Nephron progenitor cell (in vitro differentiated cells): Measurements from ENCODE around the gene PRRT2.

ENCODE experiments used
- DNase-seq: peaks from one replicate; pipeline ENCODE4 v3.0.0; 2021
- H3K27ac Mint-ChIP-seq: 2 replicates; pipeline ENCODE4 v1.8.0; 2021; ENCODE audit warnings: mild to moderate bottlenecking, moderate library complexity, mixed read lengths
- H3K27me3 Mint-ChIP-seq: 2 replicates; pipeline ENCODE4 v1.8.0; 2021; ENCODE audit warnings: mild to moderate bottlenecking, low read depth, mixed read lengths; ENCODE audit not compliant: poor library complexity
- H3K36me3 Mint-ChIP-seq: 2 replicates; pipeline ENCODE4 v1.8.0; 2021; ENCODE audit warnings: low read depth, mixed read lengths
- H3K4me1 Mint-ChIP-seq: 2 replicates; pipeline ENCODE4 v1.8.0; 2021; ENCODE audit warnings: mixed read lengths
- H3K4me3 Mint-ChIP-seq: 2 replicates; pipeline ENCODE4 v1.8.0; 2021; ENCODE audit warnings: mild to moderate bottlenecking, moderate library complexity, mixed read lengths
- H3K9me3 Mint-ChIP-seq: 2 replicates; pipeline ENCODE4 v1.8.0; 2021; ENCODE audit warnings: mild to moderate bottlenecking, moderate library complexity, mixed read lengths
- TF ChIP-seq, protein P1 (sequence below): fragments of 200-600 bp; sonication (generic); IDR thresholded peaks from 2 replicates; pipeline ENCODE4 v1.5.0; 2021; ENCODE audit warnings: antibody characterized with exemption

Gene PRRT2

DNA sequence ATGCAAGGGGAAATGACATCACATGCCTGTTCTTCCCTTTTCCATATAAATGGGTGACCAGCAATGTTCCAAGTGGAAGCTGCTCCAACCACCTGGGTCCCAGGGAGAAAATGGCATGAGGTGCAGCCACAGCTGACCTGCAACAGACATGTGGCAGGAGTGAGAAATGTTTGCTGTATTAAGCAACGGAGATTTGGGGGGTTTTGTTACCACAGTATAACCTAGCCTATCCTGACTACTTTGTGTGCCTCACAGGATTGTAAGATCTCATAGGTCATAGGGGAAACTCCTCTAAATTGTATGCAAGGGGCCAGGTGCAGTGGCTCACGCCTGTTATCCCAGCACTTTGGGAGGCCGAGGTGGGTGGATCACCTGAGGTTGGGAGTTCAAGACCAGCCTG, 39.0 kb downstream of the PRRT2 start:
- Mint-ChIP-seq H3K9me3 (no peaks in the 10 kb centered on the region), H3K36me3 (no peaks in the 10 kb centered on the region), H3K4me1 (peaks cover 13% of the 10 kb centered on the region), H3K27me3 (peaks cover 36% of the 10 kb centered on the region), H3K27ac (no peak overlapping the region), H3K4me3 (no peak overlapping the region)
- no peak for DNase-seq
- TF ChIP-seq, protein P1, sequence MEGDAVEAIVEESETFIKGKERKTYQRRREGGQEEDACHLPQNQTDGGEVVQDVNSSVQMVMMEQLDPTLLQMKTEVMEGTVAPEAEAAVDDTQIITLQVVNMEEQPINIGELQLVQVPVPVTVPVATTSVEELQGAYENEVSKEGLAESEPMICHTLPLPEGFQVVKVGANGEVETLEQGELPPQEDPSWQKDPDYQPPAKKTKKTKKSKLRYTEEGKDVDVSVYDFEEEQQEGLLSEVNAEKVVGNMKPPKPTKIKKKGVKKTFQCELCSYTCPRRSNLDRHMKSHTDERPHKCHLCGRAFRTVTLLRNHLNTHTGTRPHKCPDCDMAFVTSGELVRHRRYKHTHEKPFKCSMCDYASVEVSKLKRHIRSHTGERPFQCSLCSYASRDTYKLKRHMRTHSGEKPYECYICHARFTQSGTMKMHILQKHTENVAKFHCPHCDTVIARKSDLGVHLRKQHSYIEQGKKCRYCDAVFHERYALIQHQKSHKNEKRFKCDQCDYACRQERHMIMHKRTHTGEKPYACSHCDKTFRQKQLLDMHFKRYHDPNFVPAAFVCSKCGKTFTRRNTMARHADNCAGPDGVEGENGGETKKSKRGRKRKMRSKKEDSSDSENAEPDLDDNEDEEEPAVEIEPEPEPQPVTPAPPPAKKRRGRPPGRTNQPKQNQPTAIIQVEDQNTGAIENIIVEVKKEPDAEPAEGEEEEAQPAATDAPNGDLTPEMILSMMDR = no peak

DNA sequence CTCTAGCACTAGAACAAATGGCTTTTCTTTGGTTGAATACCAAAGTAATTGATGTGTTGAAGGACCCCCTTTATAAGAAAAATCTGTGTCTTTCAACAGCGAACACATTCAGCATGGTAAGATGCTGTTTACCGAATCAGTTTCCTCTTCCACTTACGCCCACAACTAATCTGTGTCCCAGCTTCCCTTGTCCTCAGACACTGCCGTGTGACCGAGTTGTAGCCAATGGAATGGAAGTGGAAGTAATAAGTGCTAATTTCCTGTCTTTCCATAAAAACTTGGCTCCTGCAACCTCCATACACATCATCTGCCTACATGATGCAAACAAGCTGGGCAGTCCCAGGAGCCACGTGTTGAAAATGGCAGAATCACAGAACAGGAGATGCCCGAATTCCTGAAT, 40.7 kb downstream of the PRRT2 start:
- Mint-ChIP-seq H3K27me3 (peaks cover 33% of the 10 kb centered on the region), H3K4me3 (no peak overlapping the region), H3K9me3 (no peaks in the 10 kb centered on the region), H3K4me1 (peaks cover 18% of the 10 kb centered on the region), H3K27ac (no peak overlapping the region), H3K36me3 (no peaks in the 10 kb centered on the region)
- DNase-seq = no peak
- TF ChIP-seq, protein P1 = no peak

DNA sequence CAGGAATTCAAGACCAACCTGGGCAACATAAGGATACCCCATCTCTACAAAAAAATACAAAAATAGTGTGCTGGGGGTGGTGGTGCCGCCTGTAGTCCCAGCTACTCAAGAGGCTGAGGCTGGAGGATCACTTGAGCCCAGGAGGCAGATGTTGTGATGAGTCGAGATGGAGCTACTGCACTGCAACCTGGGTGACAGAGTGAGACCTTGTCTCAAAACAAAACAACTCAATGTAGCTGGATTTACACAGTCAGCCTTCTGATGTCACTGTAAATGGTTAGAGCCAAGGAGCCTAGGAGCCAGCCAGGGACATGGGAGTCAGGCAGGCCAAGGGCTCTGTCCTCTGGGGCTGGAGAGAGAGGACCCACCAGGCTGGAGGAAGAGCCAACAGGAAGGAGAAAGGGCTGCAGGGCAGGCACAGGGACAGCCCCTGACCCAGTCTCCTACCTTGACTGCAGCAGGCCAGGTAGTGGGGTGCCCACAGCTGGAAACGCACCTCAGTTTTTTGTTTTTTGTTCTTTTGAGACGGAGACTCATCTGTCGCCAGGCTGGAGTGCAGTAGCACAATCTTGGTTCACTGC, 42.6 kb downstream of the PRRT2 start:
- no peaks in the 10 kb centered on the region for H3K9me3 Mint-ChIP-seq
- no peak overlapping the region for H3K4me3 Mint-ChIP-seq
- H3K4me1 Mint-ChIP-seq = peaks cover 12% of the 10 kb centered on the region
- H3K36me3 Mint-ChIP-seq = peaks cover 15% of the 10 kb centered on the region
- H3K27ac Mint-ChIP-seq = no peak overlapping the region
- DNase-seq = no peak
- peaks cover 32% of the 10 kb centered on the region for H3K27me3 Mint-ChIP-seq
- TF ChIP-seq, protein P1 = no peak

DNA sequence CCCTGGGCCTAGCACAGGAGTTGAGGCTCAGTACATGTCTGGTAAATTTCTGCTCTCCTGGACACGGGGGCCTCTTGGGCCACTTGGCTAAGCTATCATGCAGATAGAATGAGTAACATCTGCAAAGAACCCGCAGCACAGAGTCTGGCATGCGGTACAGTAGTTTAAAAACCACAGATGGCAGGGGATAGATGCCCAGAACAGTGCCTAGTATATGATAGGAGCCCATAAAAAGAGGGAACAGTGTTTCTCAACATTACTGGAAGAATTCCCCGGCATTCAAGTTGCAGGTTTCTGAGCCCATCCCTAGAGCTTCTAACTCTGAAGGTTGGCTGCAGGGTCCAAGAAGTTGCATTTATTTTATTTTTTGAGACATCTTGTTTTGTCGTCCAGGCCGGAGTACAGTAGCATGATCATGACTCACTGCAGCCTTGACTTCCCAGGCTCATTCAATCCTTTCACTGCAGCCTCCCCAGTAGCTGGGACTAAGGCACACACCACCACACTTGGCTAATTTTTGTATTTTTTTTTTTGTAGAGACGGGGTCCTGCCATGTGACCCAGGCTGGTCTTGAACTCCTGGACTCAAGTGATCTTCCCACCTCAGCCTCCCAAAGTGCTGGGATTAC, 45.3 kb downstream of the PRRT2 start:
- H3K4me3 Mint-ChIP-seq = no peak overlapping the region
- H3K27me3 Mint-ChIP-seq = peaks cover 25% of the 10 kb centered on the region
- DNase-seq = no peak
- peaks cover 22% of the 10 kb centered on the region for H3K4me1 Mint-ChIP-seq
- peaks cover 26% of the 10 kb centered on the region for H3K36me3 Mint-ChIP-seq
- peak overlapping the region; percentile 83 for H3K27ac Mint-ChIP-seq
- TF ChIP-seq, protein P1 = no peak
- no peaks in the 10 kb centered on the region for H3K9me3 Mint-ChIP-seq

DNA sequence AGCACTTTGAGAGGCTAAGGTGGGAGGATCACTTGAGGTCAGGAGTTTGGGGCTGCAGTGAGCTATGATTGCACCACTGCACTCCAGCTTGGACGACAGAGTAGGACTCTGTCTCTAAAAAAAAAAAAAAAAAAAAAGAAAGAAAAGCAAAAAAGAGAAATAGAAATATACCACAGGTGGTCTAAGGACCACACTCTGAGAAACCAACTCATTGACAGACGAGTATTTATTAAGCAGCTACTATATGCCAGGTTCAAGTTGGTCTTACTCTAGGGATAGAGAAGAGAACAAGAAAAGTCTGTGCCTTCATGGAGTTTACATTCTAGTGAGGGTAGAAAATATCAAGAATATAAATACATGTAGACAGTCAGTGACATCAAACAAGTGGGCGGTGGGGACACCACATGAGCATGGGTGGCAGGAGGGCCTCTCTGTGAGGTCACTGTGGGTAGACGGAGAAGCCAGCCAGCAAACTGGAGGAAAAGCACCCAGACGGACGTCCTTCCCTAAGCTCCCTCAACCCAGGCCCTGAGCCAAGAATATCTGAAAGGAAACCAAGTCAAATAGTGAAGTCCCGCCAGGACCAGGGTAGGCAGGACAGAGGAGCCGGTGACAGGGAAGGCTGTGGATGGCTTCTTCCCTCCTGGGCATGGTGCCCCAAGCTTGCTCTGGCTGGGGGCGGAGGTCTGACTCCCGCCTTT, 46.3 kb downstream of the PRRT2 start:
- no peaks in the 10 kb centered on the region for H3K9me3 Mint-ChIP-seq
- peaks cover 26% of the 10 kb centered on the region for H3K4me1 Mint-ChIP-seq
- TF ChIP-seq, protein P1 = no peak
- no peak for DNase-seq
- peak overlapping the region; percentile 40 for H3K27ac Mint-ChIP-seq
- H3K4me3 Mint-ChIP-seq = no peak overlapping the region
- H3K36me3 Mint-ChIP-seq = peaks cover 26% of the 10 kb centered on the region
- H3K27me3 Mint-ChIP-seq = peaks cover 22% of the 10 kb centered on the region
